HepG2 (cell line): Measurements from ENCODE around the gene MGAT5. TPM values are rescaled to one million over a fixed set of nuclear protein-coding genes. Genes with fewer than 3 reads are reported as not detected.

Source experiments
- HMG20A ChIP-seq: IDR thresholded peaks from 2 replicates; pipeline ENCODE4 v1.6.1; 2016; ENCODE audit warnings: borderline replicate concordance
- JUNB ChIP-seq: sonication (generic); formaldehyde crosslinking; IDR thresholded peaks from 2 replicates; pipeline ENCODE4 v1.8.0; 2022; ENCODE audit warnings: missing genetic modification reagents, mild to moderate bottlenecking, borderline replicate concordance
- NR3C1 ChIP-seq: sonication (generic); formaldehyde crosslinking; IDR thresholded peaks from 2 replicates; pipeline ENCODE4 v1.4.0; 2020; ENCODE audit warnings: missing genetic modification reagents
- RARA ChIP-seq: IDR thresholded peaks from 2 replicates; pipeline ENCODE4 v1.6.1; 2016; ENCODE audit warnings: missing genetic modification reagents, missing compliant biosample characterization
- SALL1 ChIP-seq: sonication (generic); formaldehyde crosslinking; IDR thresholded peaks from 2 replicates; pipeline ENCODE4 v1.8.0; 2022; ENCODE audit warnings: mild to moderate bottlenecking, missing genetic modification reagents
- SSRP1 ChIP-seq: IDR thresholded peaks from 2 replicates; pipeline ENCODE4 v1.6.1; 2016; ENCODE audit warnings: control low read depth
- TOE1 ChIP-seq: sonication (generic); formaldehyde crosslinking; IDR thresholded peaks from 2 replicates; pipeline ENCODE4 v1.4.0; 2020; ENCODE audit warnings: mild to moderate bottlenecking, missing genetic modification reagents
- ZFP36L1 ChIP-seq: sonication (generic); formaldehyde crosslinking; IDR thresholded peaks from 2 replicates; pipeline ENCODE4 v1.8.0; 2022; ENCODE audit warnings: mild to moderate bottlenecking, missing genetic modification reagents, moderate library complexity
- ZNF383 ChIP-seq: sonication (generic); formaldehyde crosslinking; IDR thresholded peaks from 2 replicates; pipeline ENCODE4 v1.4.0; 2020; ENCODE audit warnings: missing genetic modification reagents, mild to moderate bottlenecking, borderline replicate concordance
- ZNF577 ChIP-seq: sonication (generic); formaldehyde crosslinking; IDR thresholded peaks from 2 replicates; pipeline ENCODE4 v1.4.0; 2020; ENCODE audit warnings: mild to moderate bottlenecking, low read depth, missing genetic modification reagents, borderline replicate concordance
- polyA plus RNA-seq, 8 experiments: library from polyadenylated mRNA; depleted of rRNA in 3 of 8; stranded (reverse) in 7 of 8; unstranded in 1 of 8; fragments of >200 nt; fragmentation: Illumina TruSeq in 4 of 8; extraction: Trizol in 4 of 8; gene quantifications; 2 replicates each; pipeline versions ENCODE4 v1.2.1 to v1.2.3, GENCODE V29; 2011 to 2016; ENCODE audit warnings: low read depth in 4 of 8, missing spikeins in 1 of 8, mixed read lengths in 1 of 8; ENCODE audit not compliant: insufficient read depth in 1 of 8
- total RNA-seq, 5 experiments: library from RNA; depleted of rRNA; stranded (reverse); fragments of >200 nt; fragmentation: Illumina TruSeq; extraction: Trizol; gene quantifications; 2 replicates each; pipeline ENCODE4 v1.2.3, GENCODE V29; 2016; ENCODE audit warnings: low read depth in 1 of 5
- TF ChIP-seq, protein P1 (sequence below): conservative IDR thresholded peaks from 2 replicates; pipeline ENCODE4 v1.6.1; 2018; ENCODE audit warnings: missing genetic modification reagents
- TF ChIP-seq, protein P2 (sequence below): sonication (generic); formaldehyde crosslinking; IDR thresholded peaks from 2 replicates; pipeline ENCODE4 v1.5.0; 2020; ENCODE audit warnings: missing genetic modification reagents
- TF ChIP-seq, protein P3 (sequence below): sonication (generic); formaldehyde crosslinking; IDR thresholded peaks from 2 replicates; pipeline ENCODE4 v1.4.0; 2020; ENCODE audit warnings: missing genetic modification reagents, low read depth, mild to moderate bottlenecking, borderline replicate concordance

MGAT5 gene
- total and polyA plus RNA-seq, 2 of the 13 experiments (the other 11 are each of a cell fraction or from before 2014, with no cell fraction given), result 33.1 to 60.2 TPM

DNA sequence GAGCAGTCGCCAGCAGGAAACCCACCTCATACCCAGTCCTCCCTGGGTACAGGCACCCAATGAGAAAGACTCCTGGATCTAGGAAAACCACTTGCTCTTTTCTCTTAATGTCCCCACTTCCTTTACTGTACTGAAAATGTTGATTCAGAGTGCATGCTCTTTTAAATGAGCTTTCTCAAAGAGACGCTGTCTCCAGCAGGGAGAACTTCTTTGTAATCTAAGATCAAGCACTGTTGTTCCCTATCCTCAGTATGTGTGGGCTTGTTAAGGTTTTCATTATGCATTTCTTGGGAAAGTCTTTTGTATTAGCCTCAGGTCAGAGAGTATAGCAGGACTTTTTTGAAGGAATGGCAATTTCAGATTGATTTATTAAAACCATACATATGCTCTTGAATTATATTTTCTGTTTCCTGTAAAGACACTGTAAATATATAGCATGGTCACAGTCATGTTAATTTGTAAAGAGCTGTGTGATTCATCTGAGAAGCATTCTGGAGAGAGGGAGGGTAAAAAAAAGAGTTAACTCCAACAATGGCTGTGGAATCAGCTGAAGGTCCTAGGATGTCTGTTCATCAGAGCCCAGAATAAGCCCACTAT, 178.1 kb downstream of the MGAT5 start (continued):
- TF ChIP-seq ZFP36L1, result 0 out of 2 replicates have a peak, but pooled peaks have one; percentile 67
- 0 out of 2 replicates have a peak, but pooled peaks have one; percentile 4 for TF ChIP-seq ZNF383 (CRISPR knock-in tag)
- TF ChIP-seq SALL1, result no peak
- no peak for TF ChIP-seq HMG20A (CRISPR knock-in tag)
- TF ChIP-seq, protein P1, sequence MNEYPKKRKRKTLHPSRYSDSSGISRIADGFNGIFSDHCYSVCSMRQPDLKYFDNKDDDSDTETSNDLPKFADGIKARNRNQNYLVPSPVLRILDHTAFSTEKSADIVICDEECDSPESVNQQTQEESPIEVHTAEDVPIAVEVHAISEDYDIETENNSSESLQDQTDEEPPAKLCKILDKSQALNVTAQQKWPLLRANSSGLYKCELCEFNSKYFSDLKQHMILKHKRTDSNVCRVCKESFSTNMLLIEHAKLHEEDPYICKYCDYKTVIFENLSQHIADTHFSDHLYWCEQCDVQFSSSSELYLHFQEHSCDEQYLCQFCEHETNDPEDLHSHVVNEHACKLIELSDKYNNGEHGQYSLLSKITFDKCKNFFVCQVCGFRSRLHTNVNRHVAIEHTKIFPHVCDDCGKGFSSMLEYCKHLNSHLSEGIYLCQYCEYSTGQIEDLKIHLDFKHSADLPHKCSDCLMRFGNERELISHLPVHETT (CRISPR knock-in tag), result no peak
- no peak for TF ChIP-seq ZNF577 (CRISPR knock-in tag)
- peak; percentile 3; the same call in 1 of the 2 replicates for TF ChIP-seq SSRP1 (CRISPR knock-in tag)
- TF ChIP-seq TOE1 (CRISPR knock-in tag), result no peak
- 0 out of 2 replicates have a peak, but pooled peaks have one; percentile 46 for TF ChIP-seq JUNB (CRISPR knock-in tag)
- TF ChIP-seq, protein P2, sequence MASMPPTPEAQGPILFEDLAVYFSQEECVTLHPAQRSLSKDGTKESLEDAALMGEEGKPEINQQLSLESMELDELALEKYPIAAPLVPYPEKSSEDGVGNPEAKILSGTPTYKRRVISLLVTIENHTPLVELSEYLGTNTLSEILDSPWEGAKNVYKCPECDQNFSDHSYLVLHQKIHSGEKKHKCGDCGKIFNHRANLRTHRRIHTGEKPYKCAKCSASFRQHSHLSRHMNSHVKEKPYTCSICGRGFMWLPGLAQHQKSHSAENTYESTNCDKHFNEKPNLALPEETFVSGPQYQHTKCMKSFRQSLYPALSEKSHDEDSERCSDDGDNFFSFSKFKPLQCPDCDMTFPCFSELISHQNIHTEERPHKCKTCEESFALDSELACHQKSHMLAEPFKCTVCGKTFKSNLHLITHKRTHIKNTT (CRISPR knock-in tag), result no peak
- TF ChIP-seq RARA (CRISPR knock-in tag), result no peak
- TF ChIP-seq, protein P3, sequence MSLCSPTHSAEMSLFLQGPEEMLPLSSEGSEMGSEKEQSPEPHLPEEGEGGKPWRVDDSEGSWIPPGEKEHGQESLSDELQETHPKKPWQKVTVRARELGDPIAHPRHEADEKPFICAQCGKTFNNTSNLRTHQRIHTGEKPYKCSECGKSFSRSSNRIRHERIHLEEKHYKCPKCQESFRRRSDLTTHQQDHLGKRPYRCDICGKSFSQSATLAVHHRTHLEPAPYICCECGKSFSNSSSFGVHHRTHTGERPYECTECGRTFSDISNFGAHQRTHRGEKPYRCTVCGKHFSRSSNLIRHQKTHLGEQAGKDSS (CRISPR knock-in tag), result 0 out of 2 replicates have a peak, but pooled peaks have one; percentile 3
- no peak for TF ChIP-seq NR3C1 (CRISPR knock-in tag)
